ENCODE results near the gene PDLIM7. TPM values are rescaled to one million over a fixed set of nuclear protein-coding genes. Genes with fewer than 3 reads are reported as not detected.
A peak's percentile ranks its signal among the peaks of the same experiment; 100 is the strongest.

PDLIM7 gene, protein sequence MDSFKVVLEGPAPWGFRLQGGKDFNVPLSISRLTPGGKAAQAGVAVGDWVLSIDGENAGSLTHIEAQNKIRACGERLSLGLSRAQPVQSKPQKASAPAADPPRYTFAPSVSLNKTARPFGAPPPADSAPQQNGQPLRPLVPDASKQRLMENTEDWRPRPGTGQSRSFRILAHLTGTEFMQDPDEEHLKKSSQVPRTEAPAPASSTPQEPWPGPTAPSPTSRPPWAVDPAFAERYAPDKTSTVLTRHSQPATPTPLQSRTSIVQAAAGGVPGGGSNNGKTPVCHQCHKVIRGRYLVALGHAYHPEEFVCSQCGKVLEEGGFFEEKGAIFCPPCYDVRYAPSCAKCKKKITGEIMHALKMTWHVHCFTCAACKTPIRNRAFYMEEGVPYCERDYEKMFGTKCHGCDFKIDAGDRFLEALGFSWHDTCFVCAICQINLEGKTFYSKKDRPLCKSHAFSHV
- 10 to 100 TPM; 28.7 to 41.3 (median 32.0) TPM for total RNA-seq

GRCh38 chr5:177497292-177498012 is at the start of gene PDLIM7:
TSS of gene PDLIM7 (minus strand) at chr5:177497604. CDS start at chr5:177496512, 1,092 bp downstream.
- Histone ChIP-seq H3K4me3 (peak within 1 kb of the TSS; percentile 78), H3K27ac (peak within 1 kb of the TSS; percentile 86), H3K27me3 (no peaks in the 10 kb centered on the region), H3K4me1 (peaks cover 67% of the 10 kb centered on the region), H3K36me3 (peaks cover under 1% of the 10 kb centered on the region), H3K9me3 (no peaks in the 10 kb centered on the region)
- TF ChIP-seq POLR2A (IDR thresholded peaks at IDR 0.05) (peak; percentile 61 to 71), CTCF (IDR thresholded peaks at IDR 0.05) (no peak), EP300 (IDR thresholded peaks at IDR 0.05) (no peak), POLR2AphosphoS5 (IDR thresholded peaks at IDR 0.05) (peak in 1 of 3 donors; percentile 80)
- WGBS: under 1% methylated on average over 31 of the region's 73 CpGs
- DNase-seq (ENCODE audit: low spot score in 2 of 2): peak; percentile 96

DNA sequence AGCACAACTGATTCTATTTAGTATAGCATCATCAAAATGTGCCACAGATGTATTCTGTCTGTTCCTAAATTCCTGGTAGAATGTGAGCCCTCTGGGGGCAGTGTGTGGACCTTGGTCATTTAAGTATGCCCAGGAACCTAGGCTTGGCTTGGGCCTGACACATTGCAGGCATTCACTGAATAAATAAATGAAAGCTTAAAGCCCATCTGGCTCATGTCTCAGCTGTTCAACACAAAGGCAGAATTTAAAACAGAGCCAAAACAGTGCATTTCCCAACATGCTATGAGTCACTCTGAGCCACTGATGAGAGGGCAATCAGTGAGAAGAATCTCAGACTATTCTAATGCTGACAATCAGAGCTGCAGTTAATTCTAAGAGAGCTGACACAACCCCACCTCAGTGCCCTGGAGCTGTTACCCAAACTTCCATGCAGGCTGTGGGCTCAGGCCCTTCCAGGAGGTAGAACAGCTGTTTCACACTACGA is 48.9 kb upstream of the PDLIM7 start:
- H3K4me1 ChIP-seq: peaks cover 62% of the 10 kb centered on the region
- TF ChIP-seq CTCF (IDR thresholded peaks at IDR 0.05) (no peak), POLR2AphosphoS5 (IDR thresholded peaks at IDR 0.05) (peak; percentile 53 to 86 (median 68))
- WGBS: 50% methylated on average over 1 of the region's 1 CpG
- no peaks in the 10 kb centered on the region for H3K36me3 ChIP-seq
- peak overlapping the region; percentile 86 for H3K27ac ChIP-seq
- H3K27me3 ChIP-seq: no peaks in the 10 kb centered on the region
- no peak overlapping the region for H3K4me3 ChIP-seq
- DNase-seq (ENCODE audit: low spot score in 2 of 2): no peak
- no peaks in the 10 kb centered on the region for H3K9me3 ChIP-seq

DNA sequence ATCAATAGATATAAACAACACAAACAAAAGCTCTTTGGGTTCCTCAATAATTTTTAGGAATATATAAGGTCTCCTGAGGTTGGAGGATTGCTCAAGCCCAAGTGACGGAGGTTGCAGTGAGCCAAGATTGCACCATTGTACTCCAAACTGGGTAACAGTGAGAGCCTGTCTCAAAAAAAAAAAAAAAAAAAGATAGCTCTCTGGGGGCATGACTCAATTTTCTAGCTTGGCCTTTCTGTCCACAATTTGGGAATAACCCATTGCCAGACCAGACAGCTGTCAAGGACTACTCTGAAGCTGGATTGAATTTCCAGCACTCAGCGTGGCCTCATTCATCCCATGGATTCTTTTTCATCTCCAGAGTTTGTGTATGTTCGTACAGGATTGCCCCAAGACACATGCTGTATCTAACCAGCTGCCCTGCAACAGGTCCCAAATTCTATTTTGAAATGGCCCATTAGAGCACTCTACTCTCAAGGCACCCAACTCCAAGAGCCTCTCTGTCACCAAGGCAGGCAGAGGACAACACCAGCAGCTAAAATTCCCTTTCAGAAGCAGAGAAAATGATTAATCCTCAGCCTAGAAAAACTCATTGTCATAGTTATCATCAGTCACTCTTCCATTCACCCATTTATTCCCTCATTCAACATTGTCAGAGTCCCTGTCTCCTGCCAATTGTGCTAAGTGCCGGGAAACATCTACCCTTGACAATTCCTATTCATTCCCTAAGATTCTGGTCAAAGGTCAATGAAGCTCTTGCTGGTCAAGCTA is 48.3 kb upstream of the PDLIM7 start:
- 37% methylated on average over 4 of the region's 4 CpGs for WGBS
- TF ChIP-seq CTCF (IDR thresholded peaks at IDR 0.05) (no peak), POLR2AphosphoS5 (IDR thresholded peaks at IDR 0.05) (peak in 2 of 3 donors; percentile 22 to 73)
- no peaks in the 10 kb centered on the region for H3K9me3 ChIP-seq
- H3K4me3 ChIP-seq: no peak overlapping the region
- no peaks in the 10 kb centered on the region for H3K27me3 ChIP-seq
- H3K36me3 ChIP-seq: no peaks in the 10 kb centered on the region
- H3K27ac ChIP-seq: peak overlapping the region; percentile 86
- peaks cover 65% of the 10 kb centered on the region for H3K4me1 ChIP-seq
- DNase-seq (ENCODE audit: low spot score in 2 of 2): peak in 1 of 2 donors; percentile 87

GRCh38 chr5:177542816-177543465 is 45.5 kb upstream of the PDLIM7 start:
- no peak overlapping the region for H3K4me3 ChIP-seq
- no peak for TF ChIP-seq EP300 (IDR thresholded peaks at IDR 0.05)
- no peak for TF ChIP-seq CTCF (IDR thresholded peaks at IDR 0.05)
- no peak for TF ChIP-seq POLR2A (IDR thresholded peaks at IDR 0.05)
- no peak for TF ChIP-seq POLR2AphosphoS5 (IDR thresholded peaks at IDR 0.05)
- H3K9me3 ChIP-seq: no peaks in the 10 kb centered on the region
- DNase-seq (ENCODE audit: low spot score in 2 of 2): no peak
- WGBS: 93% methylated on average over 4 of the region's 4 CpGs
- peaks cover 5% of the 10 kb centered on the region for H3K36me3 ChIP-seq
- H3K4me1 ChIP-seq: peaks cover 75% of the 10 kb centered on the region
- no peaks in the 10 kb centered on the region for H3K27me3 ChIP-seq
- no peak overlapping the region for H3K27ac ChIP-seq
